IMR-90 (cell line): Measurements from ENCODE around the gene KCTD20. TPM values are rescaled to one million over a fixed set of nuclear protein-coding genes. Genes with fewer than 3 reads are reported as not detected.

Experiments
- ATAC-seq: fragments of 200-7000 bp; cut with Tn5 transposase; 2 replicates; pipeline ENCODE4 v1.9.1; 2020; ENCODE audit warnings: low read depth, mild to moderate bottlenecking, moderate library complexity
- BruUV-seq: library from RNA; stranded (reverse); fragments of 400-500 nt; replicated peaks from 2 replicates; lab custom pipeline; 2021; lab: Mats Ljungman, UMichigan
- CTCF ChIA-PET: fragments of 300-600 bp; formaldehyde crosslinking; extraction: SDS; loops from one replicate; lab custom pipeline; 2021; ENCODE audit warnings: antibody characterized with exemption; lab: Yijun Ruan, JAX
- POLR2A ChIA-PET: fragments of 300-600 bp; sonication (Branson Sonifier 250); formaldehyde crosslinking; loops from one replicate; lab custom pipeline; 2022; ENCODE audit warnings: antibody characterized with exemption; ENCODE audit not compliant: unreplicated experiment; lab: Charles Lee
- DNase-seq: peaks from one replicate; pipeline ENCODE4 v3.0.0; 2013
- H2AFZ ChIP-seq: replicated peaks from 2 replicates; pipeline ENCODE3; 2013; ENCODE audit warnings: low read length, mild to moderate bottlenecking; ENCODE audit not compliant: poor library complexity
- H2AK5ac ChIP-seq: 2 replicates; pipeline ENCODE4 v1.6.1; 2013; ENCODE audit warnings: low read depth, low read length, inconsistent platforms
- H2AK9ac ChIP-seq: replicated peaks from 2 replicates; pipeline ENCODE3; 2013; ENCODE audit warnings: mild to moderate bottlenecking, low read depth, low read length, moderate library complexity; ENCODE audit not compliant: poor library complexity
- H2BK120ac ChIP-seq: 2 replicates; pipeline ENCODE4 v1.6.1; 2013; ENCODE audit warnings: low read depth, low read length, inconsistent platforms
- H2BK15ac ChIP-seq: 3 replicates; pipeline ENCODE4 v1.6.1; 2013; ENCODE audit warnings: low read depth, low read length, inconsistent platforms
- H2BK20ac ChIP-seq: 2 replicates; pipeline ENCODE4 v1.6.1; 2013; ENCODE audit warnings: low read depth, mild to moderate bottlenecking, inconsistent platforms, low read length, moderate library complexity
- H2BK5ac ChIP-seq: 2 replicates; pipeline ENCODE4 v1.6.1; 2013; ENCODE audit warnings: mild to moderate bottlenecking, low read depth, low read length, inconsistent platforms; ENCODE audit not compliant: poor library complexity, severe bottlenecking
- H3K14ac ChIP-seq: replicated peaks from 2 replicates; pipeline ENCODE4 v1.6.1; 2013; ENCODE audit warnings: low read depth, low read length, inconsistent platforms
- H3K18ac ChIP-seq: 2 replicates; pipeline ENCODE4 v1.6.1; 2013; ENCODE audit warnings: low read depth, low read length, control low read depth
- H3K23ac ChIP-seq: 2 replicates; pipeline ENCODE4 v1.6.1; 2013; ENCODE audit warnings: low read depth, low read length, inconsistent platforms
- H3K27ac ChIP-seq: 2 replicates; pipeline ENCODE4 v1.5.1; 2013; ENCODE audit warnings: mild to moderate bottlenecking, control low read depth, low read length; ENCODE audit not compliant: insufficient read depth
- H3K27me3 ChIP-seq: 2 replicates; pipeline ENCODE4 v1.6.1; 2013; ENCODE audit warnings: low read length; ENCODE audit not compliant: control insufficient read depth, insufficient read depth
- H3K36me3 ChIP-seq: 2 replicates; pipeline ENCODE4 v1.6.1; 2013; ENCODE audit warnings: low read length, mixed read lengths; ENCODE audit not compliant: control insufficient read depth, insufficient read depth
- H3K4ac ChIP-seq: 2 replicates; pipeline ENCODE4 v1.6.1; 2013; ENCODE audit warnings: low read depth, low read length, inconsistent platforms
- H3K4me1 ChIP-seq: 2 replicates; pipeline ENCODE4 v1.6.1; 2013; ENCODE audit warnings: low read length, mixed read lengths; ENCODE audit not compliant: control insufficient read depth, insufficient read depth
- H3K4me2 ChIP-seq: 2 replicates; pipeline ENCODE4 v1.6.1; 2013; ENCODE audit warnings: low read depth, mild to moderate bottlenecking, control low read depth, low read length, moderate library complexity
- H3K4me3 ChIP-seq: 2 replicates; pipeline ENCODE4 v1.5.1; 2013; ENCODE audit warnings: low read depth, mild to moderate bottlenecking, control low read depth, low read length, moderate library complexity; ENCODE audit not compliant: insufficient read depth
- H3K56ac ChIP-seq: 2 replicates; pipeline ENCODE4 v1.6.1; 2013; ENCODE audit warnings: low read length, inconsistent platforms; ENCODE audit not compliant: insufficient read depth; ENCODE audit errors: extremely low read depth
- H3K79me1 ChIP-seq, 2 experiments: 2 replicates each; pipeline ENCODE4 v1.6.1; 2013; ENCODE audit warnings: low read length in 2 of 2, inconsistent platforms in 1 of 2, low read depth in 1 of 2
- H3K9ac ChIP-seq: 2 replicates; pipeline ENCODE4 v1.6.1; 2013; ENCODE audit warnings: low read depth, low read length, control low read depth
- H3K9me1 ChIP-seq: 2 replicates; pipeline ENCODE4 v1.6.1; 2013; ENCODE audit warnings: low read length, inconsistent platforms; ENCODE audit not compliant: insufficient read depth
- H3K9me3 ChIP-seq: 2 replicates; pipeline ENCODE4 v1.6.1; 2013; ENCODE audit warnings: low read length; ENCODE audit not compliant: control insufficient read depth, insufficient read depth
- H4K20me1 ChIP-seq: 2 replicates; pipeline ENCODE4 v1.6.1; 2013; ENCODE audit warnings: low read length, inconsistent platforms; ENCODE audit not compliant: insufficient read depth
- H4K5ac ChIP-seq: 2 replicates; pipeline ENCODE4 v1.6.1; 2013; ENCODE audit warnings: mild to moderate bottlenecking, low read depth, low read length, control low read depth
- H4K8ac ChIP-seq, 2 experiments: 2 replicates each; pipeline ENCODE4 v1.6.1; 2013; ENCODE audit warnings: low read depth in 2 of 2, low read length in 2 of 2, control low read depth in 1 of 2, inconsistent platforms in 1 of 2
- H4K91ac ChIP-seq: 2 replicates; pipeline ENCODE4 v1.6.1; 2013; ENCODE audit warnings: low read depth, low read length, inconsistent platforms; ENCODE audit not compliant: insufficient read depth
- BHLHE40 ChIP-seq: fragments of 150-350 bp; IDR thresholded peaks from 2 replicates; pipeline ENCODE4 v1.6.1; 2016; ENCODE audit warnings: mild to moderate bottlenecking, low read depth, low read length
- CEBPB ChIP-seq: IDR thresholded peaks from 2 replicates; pipeline ENCODE4 v1.6.1; 2012; ENCODE audit warnings: low read depth, low read length, improper control_type of control experiment
- NFE2L2 ChIP-seq: fragments of 150-350 bp; IDR thresholded peaks from 2 replicates; pipeline ENCODE4 v1.6.1; 2016; ENCODE audit warnings: low read depth, mild to moderate bottlenecking, low read length
- POLR2A ChIP-seq: IDR thresholded peaks from 2 replicates; pipeline ENCODE4 v1.6.1; 2012; ENCODE audit warnings: mild to moderate bottlenecking, low read depth, low read length
- RCOR1 ChIP-seq: IDR thresholded peaks from 2 replicates; pipeline ENCODE4 v1.6.1; 2012; ENCODE audit warnings: mild to moderate bottlenecking, low read length, improper control_type of control experiment; ENCODE audit not compliant: insufficient replicate concordance
- RFX5 ChIP-seq: IDR thresholded peaks from 2 replicates; pipeline ENCODE4 v1.8.0; 2012; ENCODE audit warnings: low read depth, mild to moderate bottlenecking, low read length, moderate library complexity
- whole genome bisulfite sequencing, 2 experiments: methylation state at CpG; one replicate each; pipeline versions ENCODE4 v1.1.5 to v1.1.7; 2013; ENCODE audit warnings: missing lambda C conversion rate in 2 of 2; ENCODE audit not compliant: insufficient read length in 1 of 2; ENCODE audit errors: extremely low coverage in 2 of 2; 5-methylcytosine and 5-hydroxymethylcytosine counted together
- dilution Hi-C: fragments of 300-500 bp; cut with HindIII; formaldehyde crosslinking; loops from one replicate; pipeline ENCODE4 v1.14.3; 2018; ENCODE audit warnings: low sequenced_read_pairs; ENCODE audit not compliant: unreplicated experiment
- in situ Hi-C: fragments of 300-500 bp; cut with MboI; formaldehyde crosslinking; loops from 3 replicates; pipeline ENCODE4 v1.14.3; 2019; ENCODE audit warnings: low sequenced_read_pairs, inconsistent platforms, mixed read lengths
- intact Hi-C: fragments of 100-400 bp; cut with micrococcal nuclease; formaldehyde crosslinking; loops from 2 replicates; pipeline ENCODE4 v1.10.0; 2022
- polyA plus RNA-seq, 3 experiments: library from polyadenylated mRNA; depleted of rRNA; stranded (reverse); fragments of >200 nt; gene quantifications; 2 replicates each; pipeline ENCODE4 v1.2.3, GENCODE V29; 2012; ENCODE audit warnings: low replicate concordance in 1 of 3
- total RNA-seq: library from RNA; depleted of rRNA; stranded (reverse); fragments of >200 nt; gene quantifications from 2 replicates; pipeline ENCODE4 v1.2.3, GENCODE V29; 2012
- TF ChIP-seq, protein P1 (sequence below): fragments of 150-350 bp; IDR thresholded peaks from 2 replicates; pipeline ENCODE4 v1.6.1; 2016; ENCODE audit warnings: low read depth, mild to moderate bottlenecking, low read length, moderate library complexity, borderline replicate concordance

Gene KCTD20
- total and polyA plus RNA-seq, 2 of the 4 experiments (the other 2 are of a cell fraction) = 55.4 to 150 TPM

DNA sequence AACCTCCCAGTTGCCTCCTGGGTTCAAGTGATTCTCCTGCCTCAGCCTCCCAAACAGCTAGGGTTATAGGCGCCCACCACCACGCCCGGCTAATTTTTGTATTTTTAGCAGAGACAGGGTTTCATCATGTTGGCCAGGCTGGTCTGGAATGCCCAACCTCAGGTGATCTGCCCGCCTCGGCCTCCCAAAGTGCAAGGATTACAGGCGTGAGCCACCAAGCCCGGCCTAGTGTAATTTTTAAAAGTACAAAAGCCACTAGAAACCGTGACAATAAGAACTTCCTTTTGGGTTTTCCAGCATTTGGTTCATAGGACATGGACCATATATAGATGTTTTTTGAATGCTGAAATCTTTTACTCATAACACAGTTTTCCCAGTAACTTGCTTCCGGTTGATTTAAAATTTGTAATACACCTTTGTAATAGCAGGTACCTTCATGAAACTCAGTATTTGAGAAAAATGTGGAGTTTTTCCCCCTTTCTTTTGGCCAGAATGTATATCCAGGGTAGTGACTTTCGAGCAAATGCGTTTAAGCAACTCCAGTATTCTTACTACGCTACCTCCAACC is 613 bp upstream of the KCTD20 start:
- Histone ChIP-seq H2BK15ac (peak overlapping the region; percentile 94), H2BK20ac (peak overlapping the region; percentile 89), H3K36me3 (no peaks in the 10 kb centered on the region), H2BK120ac (peak overlapping the region; percentile 84), H3K4ac (peak overlapping the region; percentile 95), H2AK9ac (peak overlapping the region; percentile 98), H4K5ac (peak overlapping the region; percentile 98), H3K9ac (peak overlapping the region; percentile 93), H3K27me3 (no peaks in the 10 kb centered on the region), H2AFZ (peak overlapping the region; percentile 94), H3K4me3 (peak overlapping the region; percentile 89), H3K27ac (peak overlapping the region; percentile 96), H3K23ac (peak overlapping the region; percentile 93), H3K9me1 (no peaks in the 10 kb centered on the region), H4K20me1 (peaks cover 10% of the 10 kb centered on the region; the same call in 1 of the 2 replicates), H3K4me2 (peak overlapping the region; percentile 95), H3K56ac (peak overlapping the region; percentile 79; the same call in 1 of the 2 replicates), H4K91ac (peak overlapping the region; percentile 91), H3K18ac (peak overlapping the region; percentile 82), H2BK5ac (peak overlapping the region; percentile 97), H3K9me3 (no peaks in the 10 kb centered on the region), H2AK5ac (peak overlapping the region; percentile 69; the same call in 1 of the 2 replicates), H3K14ac (peak overlapping the region; percentile 93), H3K4me1 (peaks cover 6% of the 10 kb centered on the region), H4K8ac (peak overlapping the region; percentile 78 to 100), H3K79me1 (peaks cover 0 to 38% of the 10 kb centered on the region in 2 experiments; a peak in 3 of 4 replicates)
- no peak for DNase-seq
- CTCF ChIA-PET = interaction anchor here (0.6 to 1.1 kb wide), 2 partner anchors 13 to 154 kb away, joined by 3 to 4 read pairs; no protein-coding TSS in a partner anchor
- dilution Hi-C loops = no loop called here
- no peak for TF ChIP-seq RCOR1
- TF ChIP-seq POLR2A = peak; percentile 1; the same call in 1 of the 2 replicates
- TF ChIP-seq, protein P1, sequence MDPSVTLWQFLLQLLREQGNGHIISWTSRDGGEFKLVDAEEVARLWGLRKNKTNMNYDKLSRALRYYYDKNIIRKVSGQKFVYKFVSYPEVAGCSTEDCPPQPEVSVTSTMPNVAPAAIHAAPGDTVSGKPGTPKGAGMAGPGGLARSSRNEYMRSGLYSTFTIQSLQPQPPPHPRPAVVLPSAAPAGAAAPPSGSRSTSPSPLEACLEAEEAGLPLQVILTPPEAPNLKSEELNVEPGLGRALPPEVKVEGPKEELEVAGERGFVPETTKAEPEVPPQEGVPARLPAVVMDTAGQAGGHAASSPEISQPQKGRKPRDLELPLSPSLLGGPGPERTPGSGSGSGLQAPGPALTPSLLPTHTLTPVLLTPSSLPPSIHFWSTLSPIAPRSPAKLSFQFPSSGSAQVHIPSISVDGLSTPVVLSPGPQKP = no peak
- TF ChIP-seq NFE2L2 = no peak
- TF ChIP-seq CEBPB = no peak
- no peak for TF ChIP-seq BHLHE40
- no peak for TF ChIP-seq RFX5
- POLR2A ChIA-PET = no interaction called here
- TSS peak; percentile 90 for BruUV-seq
- ATAC-seq = no peak
- WGBS, 2 experiments = 84% methylated on average over 5 of the region's 12 CpGs; no CpG with 5 or more reads in 1 of the 2 experiments
- intact Hi-C loops = loop anchor here (2.0 kb wide), 1 partner anchor 153 kb away; the partner anchor contains the start of gene SRSF3
- in situ Hi-C loops = no loop called here
